HG03108 (cell line): ENCODE results near the gene OTOGL.
"Not testable (repeated sequence)": the region's sequence is repeated elsewhere in the genome, so short reads cannot be mapped to it uniquely, and the experiment has no call there.

ENCODE experiments used
- ATAC-seq: cut with Tn5 transposase; IDR thresholded peaks from one replicate; pipeline ENCODE4 v1.9.1; 2021; ENCODE audit warnings: moderate library complexity; ENCODE audit not compliant: unreplicated experiment

Gene OTOGL

GRCh38 chr12:80217011-80217535 lies 117.7 kb downstream of the OTOGL start:
- ATAC-seq, result no peak

- not testable (repeated sequence) for ATAC-seq
Observed at GRCh38 chr12:80218925-80219324, 119.6 kb downstream of the OTOGL start.

- no peak for ATAC-seq
Observed at GRCh38 chr12:80219345-80219744, 120.0 kb downstream of the OTOGL start.

GRCh38 chr12:80222261-80222660 lies 122.9 kb downstream of the OTOGL start:
- ATAC-seq, result no peak

- ATAC-seq, result no peak
Observed at GRCh38 chr12:80226576-80226975, 127.2 kb downstream of the OTOGL start.

GRCh38 chr12:80227904-80228303 lies 128.6 kb downstream of the OTOGL start:
- ATAC-seq, result not testable (repeated sequence)

- ATAC-seq, result no peak
Observed at GRCh38 chr12:80230068-80230467, 130.7 kb downstream of the OTOGL start.

- ATAC-seq, result no peak
Observed at GRCh38 chr12:80232837-80233236, 133.5 kb downstream of the OTOGL start.

- no peak for ATAC-seq
Observed at GRCh38 chr12:80233926-80234325, 134.6 kb downstream of the OTOGL start.

- no peak for ATAC-seq
Observed at GRCh38 chr12:80234667-80235066, 135.3 kb downstream of the OTOGL start.

GRCh38 chr12:80235944-80236343 lies 136.6 kb downstream of the OTOGL start:
- ATAC-seq, result no peak

GRCh38 chr12:80239867-80240266 lies 140.5 kb downstream of the OTOGL start:
- no peak for ATAC-seq

- no peak for ATAC-seq
Observed at GRCh38 chr12:80241576-80242273, 142.4 kb downstream of the OTOGL start.

GRCh38 chr12:80242321-80242720 lies 143.0 kb downstream of the OTOGL start:
- no peak for ATAC-seq

- ATAC-seq, result not testable (repeated sequence)
Observed at GRCh38 chr12:80249581-80249980, 150.2 kb downstream of the OTOGL start.

GRCh38 chr12:80257920-80258319 lies 158.6 kb downstream of the OTOGL start:
- no peak for ATAC-seq

- no peak for ATAC-seq
Observed at GRCh38 chr12:80260269-80260668, 160.9 kb downstream of the OTOGL start.

- ATAC-seq, result no peak
Observed at GRCh38 chr12:80261403-80261802, 162.1 kb downstream of the OTOGL start.

GRCh38 chr12:80262346-80262745 lies 163.0 kb downstream of the OTOGL start:
- no peak for ATAC-seq

- ATAC-seq, result no peak
Observed at GRCh38 chr12:80262771-80263170, 163.4 kb downstream of the OTOGL start.

- no peak for ATAC-seq
Observed at GRCh38 chr12:80264386-80264785, 165.0 kb downstream of the OTOGL start.

GRCh38 chr12:80264891-80265290 lies 165.6 kb downstream of the OTOGL start:
- no peak for ATAC-seq
